H9 (cell line): ENCODE measurements around the gene NHSL1. TPM values are rescaled to one million over a fixed set of nuclear protein-coding genes. Genes with fewer than 3 reads are reported as not detected.

Source experiments
- DNase-seq: peaks from one replicate; pipeline ENCODE4 v3.0.0-alpha.2; 2017
- H2AFZ ChIP-seq: one replicate; pipeline ENCODE4 v1.6.1; 2013; ENCODE audit warnings: mild to moderate bottlenecking, low read length, control low read depth, moderate library complexity
- H2AK5ac ChIP-seq: 2 replicates; pipeline ENCODE4 v1.6.1; 2013; ENCODE audit warnings: low read length, control low read depth, mixed read lengths; ENCODE audit not compliant: insufficient read length
- H2BK120ac ChIP-seq: one replicate; pipeline ENCODE4 v1.6.1; 2013; ENCODE audit warnings: low read depth, mild to moderate bottlenecking, low read length, control low read depth, inconsistent platforms; ENCODE audit not compliant: poor library complexity, severe bottlenecking
- H2BK12ac ChIP-seq: 2 replicates; pipeline ENCODE4 v1.6.1; 2013; ENCODE audit warnings: low read length, control low read depth, mixed read lengths, low read depth; ENCODE audit not compliant: insufficient read length
- H2BK15ac ChIP-seq: 2 replicates; pipeline ENCODE4 v1.6.1; 2013; ENCODE audit warnings: low read depth, low read length, control low read depth
- H2BK20ac ChIP-seq: one replicate; pipeline ENCODE4 v1.6.1; 2013; ENCODE audit warnings: low read depth, mild to moderate bottlenecking, low read length, control low read depth, inconsistent platforms; ENCODE audit not compliant: poor library complexity, severe bottlenecking
- H2BK5ac ChIP-seq: 2 replicates; pipeline ENCODE4 v1.6.1; 2013; ENCODE audit warnings: low read length, control low read depth, mixed read lengths; ENCODE audit not compliant: insufficient read length
- H3K14ac ChIP-seq: 2 replicates; pipeline ENCODE4 v1.6.1; 2013; ENCODE audit warnings: low read length, control low read depth; ENCODE audit not compliant: insufficient read depth
- H3K18ac ChIP-seq: 2 replicates; pipeline ENCODE4 v1.6.1; 2013; ENCODE audit warnings: low read depth, mild to moderate bottlenecking, mixed read lengths, low read length, control low read depth; ENCODE audit not compliant: insufficient read length
- H3K23ac ChIP-seq: 2 replicates; pipeline ENCODE4 v1.6.1; 2013; ENCODE audit warnings: low read length, control low read depth, mixed read lengths, low read depth; ENCODE audit not compliant: insufficient read length
- H3K23me2 ChIP-seq: 2 replicates; pipeline ENCODE4 v1.6.1; 2013; ENCODE audit warnings: low read depth, mild to moderate bottlenecking, mixed read lengths, low read length, control low read depth; ENCODE audit not compliant: insufficient read length, poor library complexity, severe bottlenecking
- H3K27ac ChIP-seq: 2 replicates; pipeline ENCODE4 v1.5.1; 2013; ENCODE audit warnings: low read length, control low read depth, mixed read lengths, low read depth; ENCODE audit not compliant: insufficient read length
- H3K27me3 ChIP-seq: 2 replicates; pipeline ENCODE4 v1.6.1; 2013; ENCODE audit warnings: low read length, control low read depth, inconsistent platforms; ENCODE audit not compliant: insufficient read depth
- H3K4ac ChIP-seq: 2 replicates; pipeline ENCODE4 v1.6.1; 2013; ENCODE audit warnings: low read depth, mild to moderate bottlenecking, control low read depth, inconsistent platforms, low read length, moderate library complexity
- H3K4me1 ChIP-seq: 2 replicates; pipeline ENCODE4 v1.6.1; 2013; ENCODE audit warnings: low read length, control low read depth, inconsistent platforms; ENCODE audit not compliant: insufficient read depth
- H3K4me2 ChIP-seq: 2 replicates; pipeline ENCODE4 v1.6.1; 2013; ENCODE audit warnings: low read length, control low read depth, mixed read lengths; ENCODE audit not compliant: insufficient read length, insufficient read depth
- H3K56ac ChIP-seq: 2 replicates; pipeline ENCODE4 v1.6.1; 2013; ENCODE audit warnings: low read depth, mild to moderate bottlenecking, mixed read lengths, low read length, control low read depth; ENCODE audit not compliant: insufficient read length
- H3K79me1 ChIP-seq: 2 replicates; pipeline ENCODE4 v1.6.1; 2013; ENCODE audit warnings: low read depth, mild to moderate bottlenecking, moderate library complexity, low read length, control low read depth, inconsistent platforms; ENCODE audit not compliant: insufficient read depth, poor library complexity, severe bottlenecking
- H3K79me2 ChIP-seq: 2 replicates; pipeline ENCODE4 v1.6.1; 2013; ENCODE audit warnings: low read length, control low read depth, inconsistent platforms; ENCODE audit not compliant: insufficient read depth
- H3K9ac ChIP-seq: 2 replicates; pipeline ENCODE4 v1.6.1; 2013; ENCODE audit warnings: low read length, control low read depth, mixed read lengths; ENCODE audit not compliant: insufficient read length; ENCODE audit errors: extremely low read depth
- H3K9me3 ChIP-seq: one replicate; pipeline ENCODE4 v1.6.1; 2013; ENCODE audit warnings: low read depth, low read length, inconsistent platforms; ENCODE audit not compliant: control insufficient read depth
- H3T11ph ChIP-seq: one replicate; pipeline ENCODE4 v1.6.1; 2013; ENCODE audit warnings: mild to moderate bottlenecking, low read length, control low read depth, inconsistent platforms
- H4K20me1 ChIP-seq: one replicate; pipeline ENCODE4 v1.6.1; 2013; ENCODE audit not compliant: control insufficient read depth, insufficient read length, insufficient read depth
- H4K5ac ChIP-seq: 2 replicates; pipeline ENCODE4 v1.6.1; 2013; ENCODE audit warnings: low read depth, mild to moderate bottlenecking, mixed read lengths, low read length, control low read depth; ENCODE audit not compliant: insufficient read length
- H4K8ac ChIP-seq: replicated peaks from 2 replicates; pipeline ENCODE4 v1.6.1; 2013; ENCODE audit warnings: low read length, control low read depth, mixed read lengths, low read depth; ENCODE audit not compliant: insufficient read length
- H4K91ac ChIP-seq: 2 replicates; pipeline ENCODE4 v1.6.1; 2013; ENCODE audit warnings: low read depth, mild to moderate bottlenecking, moderate library complexity, mixed read lengths, low read length, control low read depth; ENCODE audit not compliant: insufficient read length
- H3K27ac Mint-ChIP-seq, 3 experiments: 2 replicates in 2 of 3; 3 replicates in 1 of 3; pipeline ENCODE4 v1.8.0; 2020 to 2021; ENCODE audit warnings: mixed read lengths in 3 of 3, mild to moderate bottlenecking in 1 of 3, moderate library complexity in 1 of 3
- H3K27me3 Mint-ChIP-seq: 2 replicates; pipeline ENCODE4 v1.8.0; 2021; ENCODE audit warnings: low read depth, mild to moderate bottlenecking, moderate library complexity, mixed read lengths
- H3K36me3 Mint-ChIP-seq, 3 experiments: 2 replicates in 2 of 3; 3 replicates in 1 of 3; pipeline ENCODE4 v1.8.0; 2020 to 2021; ENCODE audit warnings: low read depth in 3 of 3, mixed read lengths in 3 of 3; ENCODE audit not compliant: insufficient read depth in 1 of 3
- H3K4me1 Mint-ChIP-seq, 2 experiments: 2 replicates each; pipeline ENCODE4 v1.8.0; 2020; ENCODE audit warnings: mixed read lengths in 2 of 2
- H3K4me3 Mint-ChIP-seq, 2 experiments: 2 replicates in 1 of 2; 3 replicates in 1 of 2; pipeline ENCODE4 v1.8.0; 2020 to 2021; ENCODE audit warnings: mild to moderate bottlenecking in 2 of 2, mixed read lengths in 2 of 2, moderate library complexity in 1 of 2
- H3K9me3 Mint-ChIP-seq, 2 experiments: 2 replicates in 1 of 2; 3 replicates in 1 of 2; pipeline ENCODE4 v1.8.0; 2020; ENCODE audit warnings: mild to moderate bottlenecking in 2 of 2, mixed read lengths in 2 of 2, moderate library complexity in 1 of 2
- WGBS: extraction: QIAGEN DNeasy Blood & Tissue Kit; methylation state at CpG from one replicate; pipeline ENCODE4 v1.1.7; 2013; ENCODE audit warnings: missing lambda C conversion rate, low lambda C conversion rate, mixed read lengths; ENCODE audit not compliant: insufficient read length; ENCODE audit errors: extremely low coverage; 5-methylcytosine and 5-hydroxymethylcytosine counted together
- total RNA-seq: library from RNA; stranded (reverse); gene quantifications from 2 replicates; pipeline ENCODE4 v1.2.1, GENCODE V29; 2021
- TF ChIP-seq, protein P1 (sequence below): fragments of 200-600 bp; sonication (generic); conservative IDR thresholded peaks from 3 replicates; pipeline ENCODE4 v1.8.0; 2021; ENCODE audit warnings: antibody characterized with exemption, mild to moderate bottlenecking

The NHSL1 gene
- total RNA-seq, 1 experiment from 2014 or later = 28.7 TPM

DNA sequence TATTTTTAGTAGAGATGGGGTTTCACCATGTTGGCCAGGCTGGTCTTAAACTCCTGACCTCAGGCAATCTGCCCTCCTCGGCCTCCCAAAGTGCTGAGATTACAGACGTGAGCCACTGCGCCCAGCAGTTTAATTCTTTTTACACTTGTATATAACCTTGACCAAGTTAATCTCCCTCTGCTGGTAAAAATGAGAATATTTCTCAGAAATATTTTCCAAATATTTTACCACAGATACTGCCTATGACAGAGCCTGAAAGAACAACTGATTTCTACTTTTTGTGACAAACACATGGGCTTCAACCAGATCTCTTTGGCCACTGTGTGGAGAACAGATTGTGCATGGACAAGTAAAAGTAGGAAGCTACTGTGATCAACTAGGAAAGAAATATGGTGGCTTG is 21.2 kb upstream of the NHSL1 start:
- H3K9me3 ChIP-seq = no peaks in the 10 kb centered on the region
- Mint-ChIP-seq H3K27ac (no peak overlapping the region; a peak in 1 of 7 replicates), H3K27me3 (no peaks in the 10 kb centered on the region), H3K9me3 (peaks cover 8 to 9% of the 10 kb centered on the region in 2 experiments; a peak in 4 of 5 replicates), H3K36me3 (peaks cover 7 to 10% (median 9%) of the 10 kb centered on the region in 3 experiments), H3K4me1 (peaks cover 28 to 32% of the 10 kb centered on the region in 2 experiments), H3K4me3 (no peak overlapping the region)
- TF ChIP-seq, protein P1, sequence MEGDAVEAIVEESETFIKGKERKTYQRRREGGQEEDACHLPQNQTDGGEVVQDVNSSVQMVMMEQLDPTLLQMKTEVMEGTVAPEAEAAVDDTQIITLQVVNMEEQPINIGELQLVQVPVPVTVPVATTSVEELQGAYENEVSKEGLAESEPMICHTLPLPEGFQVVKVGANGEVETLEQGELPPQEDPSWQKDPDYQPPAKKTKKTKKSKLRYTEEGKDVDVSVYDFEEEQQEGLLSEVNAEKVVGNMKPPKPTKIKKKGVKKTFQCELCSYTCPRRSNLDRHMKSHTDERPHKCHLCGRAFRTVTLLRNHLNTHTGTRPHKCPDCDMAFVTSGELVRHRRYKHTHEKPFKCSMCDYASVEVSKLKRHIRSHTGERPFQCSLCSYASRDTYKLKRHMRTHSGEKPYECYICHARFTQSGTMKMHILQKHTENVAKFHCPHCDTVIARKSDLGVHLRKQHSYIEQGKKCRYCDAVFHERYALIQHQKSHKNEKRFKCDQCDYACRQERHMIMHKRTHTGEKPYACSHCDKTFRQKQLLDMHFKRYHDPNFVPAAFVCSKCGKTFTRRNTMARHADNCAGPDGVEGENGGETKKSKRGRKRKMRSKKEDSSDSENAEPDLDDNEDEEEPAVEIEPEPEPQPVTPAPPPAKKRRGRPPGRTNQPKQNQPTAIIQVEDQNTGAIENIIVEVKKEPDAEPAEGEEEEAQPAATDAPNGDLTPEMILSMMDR = no peak; the same call in 1 of the 3 replicates
- no peak overlapping the region for H4K8ac ChIP-seq
- no peaks in the 10 kb centered on the region for H4K20me1 ChIP-seq
- H2AK5ac ChIP-seq = no peak overlapping the region
- no peak overlapping the region for H2BK120ac ChIP-seq
- no peaks in the 10 kb centered on the region for H3K27me3 ChIP-seq
- H3K4me2 ChIP-seq = no peak overlapping the region
- no peak overlapping the region for H3K14ac ChIP-seq
- no peak overlapping the region for H3K23ac ChIP-seq
- H3K9ac ChIP-seq = no peak overlapping the region
- H3K27ac ChIP-seq = no peak overlapping the region
- H3K18ac ChIP-seq = no peak overlapping the region
- no peak overlapping the region for H4K91ac ChIP-seq
- no peaks in the 10 kb centered on the region for H3K79me1 ChIP-seq
- no peak overlapping the region for H2BK15ac ChIP-seq
- H3K79me2 ChIP-seq = no peaks in the 10 kb centered on the region
- no peak overlapping the region for H2BK5ac ChIP-seq
- no peaks in the 10 kb centered on the region for H3K23me2 ChIP-seq
- H3K4me1 ChIP-seq = no peaks in the 10 kb centered on the region; the same call in 1 of the 2 replicates
- DNase-seq = no peak
- H3K56ac ChIP-seq = no peak overlapping the region
- H3T11ph ChIP-seq = no peak overlapping the region
- WGBS = no CpG with 5 or more reads among the region's 3 CpGs
- H3K4ac ChIP-seq = no peak overlapping the region
- H4K5ac ChIP-seq = no peak overlapping the region
- no peak overlapping the region for H2BK20ac ChIP-seq
- no peak overlapping the region for H2BK12ac ChIP-seq
- no peak overlapping the region for H2AFZ ChIP-seq
